Heart right ventricle (tissue), 16 donors: ENCODE data around the gene TTC24. TPM values are rescaled to one million over a fixed set of nuclear protein-coding genes. Genes with fewer than 3 reads are reported as not detected.

ENCODE experiments used
- ATAC-seq, 8 donors: fragments of 200-7000 bp; cut with Tn5 transposase; one replicate each; pipeline ENCODE4 v1.9.1; 2020; ENCODE audit warnings: mild to moderate bottlenecking in 8 of 8, moderate library complexity in 8 of 8, moderate number of reproducible peaks in 1 of 8
- DNase-seq, 2 donors: peaks; one replicate each; pipeline ENCODE4 v3.0.0-alpha.2; 2020
- H3K27ac ChIP-seq, 10 donors: fragments of 200-600 bp; sonication (generic) in 2 of 10; one replicate each; pipeline versions ENCODE4 v1.5.0 to v1.8.0; 2020 to 2022; ENCODE audit warnings: mild to moderate bottlenecking in 3 of 10
- H3K27me3 ChIP-seq, 7 donors: fragments of 200-600 bp; one replicate each; pipeline ENCODE4 v1.8.0; 2021 to 2022; ENCODE audit warnings: mild to moderate bottlenecking in 2 of 7
- H3K36me3 ChIP-seq, 9 donors: fragments of 200-600 bp; sonication (generic) in 1 of 9; one replicate each; pipeline versions ENCODE4 v1.5.0 to v1.8.0; 2020 to 2022; ENCODE audit warnings: mild to moderate bottlenecking in 2 of 9
- H3K4me1 ChIP-seq, 9 donors: fragments of 200-600 bp; sonication (generic) in 1 of 9; one replicate each; pipeline versions ENCODE4 v1.5.0 to v1.8.0; 2020 to 2022; ENCODE audit warnings: mild to moderate bottlenecking in 4 of 9
- H3K4me3 ChIP-seq, 10 donors: fragments of 200-600 bp; sonication (generic) in 2 of 10; one replicate each; pipeline versions ENCODE4 v1.5.0 to v1.8.0; 2020 to 2022; ENCODE audit warnings: mild to moderate bottlenecking in 7 of 10, moderate library complexity in 2 of 10
- H3K9me3 ChIP-seq, 11 donors: fragments of 200-600 bp in 10 of 11; sonication (generic) in 2 of 11; one replicate each; pipeline versions ENCODE4 v1.5.0 to v1.8.0; 2013 to 2022; ENCODE audit warnings: mild to moderate bottlenecking in 2 of 11, control low read depth in 1 of 11, moderate library complexity in 1 of 11
- CTCF ChIP-seq, 9 donors: fragments of 200-600 bp; sonication (generic) in 2 of 9; IDR thresholded peaks; one replicate each; pipeline versions ENCODE4 v1.5.0 to v1.8.0; 2021 to 2022; ENCODE audit warnings: antibody characterized with exemption in 9 of 9, mild to moderate bottlenecking in 5 of 9, moderate library complexity in 1 of 9
- WGBS, 2 donors: extraction: QIAGEN DNeasy Blood & Tissue Kit; methylation state at CpG; one replicate each; pipeline ENCODE4 v1.1.7; 2013; ENCODE audit warnings: inconsistent platforms in 1 of 2; 5-methylcytosine and 5-hydroxymethylcytosine counted together
- intact Hi-C, 10 donors: fragments of 100-400 bp; cut with DNase I; formaldehyde crosslinking; loops; one replicate each; pipeline versions ENCODE4 v1.11.1 to v1.14.2; 2022
- polyA plus RNA-seq, 2 donors: library from polyadenylated mRNA; stranded (reverse); fragments of 200-250 nt; gene quantifications; one replicate each; pipeline ENCODE4 v1.2.3, GENCODE V29; 2013
- total RNA-seq, 10 donors: library from RNA; stranded (reverse); fragmentation: NEBNext Ultra II Directional in 3 of 10; extraction: Animal tissue kit (Norgen Biotek cat#: 25700) in 3 of 10; gene quantifications; one replicate each; pipeline versions ENCODE4 v1.2.1 to v1.2.4, GENCODE V29; 2021 to 2023
- donor health status: Arrhythmogenic right ventricular cardiomyopathy.
- donor health status: ischemic (EF 13 %, LVEDD 7.1; RV severe dilation, severe dysfunction).
- donor health status: healthy with polysubstance abuse.
- donor health status: DM: no; HTN: yes; CAD: no.
- donor health status: DM: no; HTN: no; CAD: no.
- donor health status: ischemic (EF 25% LVEDD 6.9; RV normal size, moderate dysfunction).
- donor health status: ischemic (EF 25% LVEDD 5.7; RV mildly dilated, moderate dysfunction).
- donor health status: healthy.
- donor health status: DM: yes; HTN: yes; CAD: no.
- donor health status: Ischemic cardiomyopathy.
- donor health status: ischemic (EF 35%, LVEDD 5.7; RV mildly dilated, moderate dysfunction).
- donor health status: nonischemic (EF 11% LVEDD 7.7; RV severe dilation, severe dysfunction).
- donor health status: DM: yes; HTN: yes; CAD: no.
- donor health status: PGD.
- donor health status: ischemic (EF 29% LVEDD 5.4; RV normal size, mild dysfunction).
- donor health status: nonischemic (EF 23%, LVEDD 6.1; RV moderate dilation, normal function).

Gene TTC24
- total and polyA plus RNA-seq, 12 donors = 0.03 to 0.21 TPM; not detected in 10

- Histone ChIP-seq H3K4me1 (peaks cover 9 to 23% (median 13%) of the 10 kb centered on the region in 9 donors), H3K36me3 (peaks cover 0 to 69% (median 25%) of the 10 kb centered on the region in 9 donors), H3K27ac (no peak overlapping the region), H3K9me3 (no peaks in the 10 kb centered on the region), H3K4me3 (no peak overlapping the region), H3K27me3 (no peaks in the 10 kb centered on the region)
- 90 to 92% methylated on average over 3 of the region's 3 CpGs for WGBS, 2 donors
- no peak for DNase-seq
- no peak for ATAC-seq
- intact Hi-C loops = loop anchor here in 1 of 10 donors (10.0 kb wide), 1 partner anchor 112 kb away; no protein-coding TSS in a partner anchor
- TF ChIP-seq CTCF (IDR thresholded peaks at IDR 0.05) = no peak
These were observed 16.9 kb downstream of the TTC24 start for GRCh38 chr1:156596426-156596825.

GRCh38 chr1:156598125-156598524, 18.6 kb downstream of the TTC24 start:
- no peak for TF ChIP-seq CTCF (IDR thresholded peaks at IDR 0.05)
- WGBS, 2 donors = 93 to 95% methylated on average over 5 of the region's 5 CpGs
- no peak for ATAC-seq
- DNase-seq = no peak
- Histone ChIP-seq H3K27me3 (no peaks in the 10 kb centered on the region), H3K36me3 (peaks cover 0 to 63% (median 22%) of the 10 kb centered on the region in 9 donors), H3K4me1 (peaks cover 7 to 25% (median 15%) of the 10 kb centered on the region in 9 donors), H3K4me3 (no peak overlapping the region), H3K27ac (no peak overlapping the region), H3K9me3 (no peaks in the 10 kb centered on the region)
- intact Hi-C loops = loop anchor here in 1 of 10 donors (10.0 kb wide), 1 partner anchor 113 kb away; no protein-coding TSS in a partner anchor

GRCh38 chr1:156598731-156599432, 19.4 kb downstream of the TTC24 start:
- Histone ChIP-seq H3K4me1 (peaks cover 7 to 25% (median 15%) of the 10 kb centered on the region in 9 donors), H3K9me3 (no peaks in the 10 kb centered on the region), H3K36me3 (peaks cover 0 to 55% (median 22%) of the 10 kb centered on the region in 9 donors), H3K27me3 (no peaks in the 10 kb centered on the region), H3K4me3 (no peak overlapping the region), H3K27ac (no peak overlapping the region)
- no peak for DNase-seq
- ATAC-seq = no peak
- intact Hi-C loops = loop anchor here in 1 of 10 donors (10.0 kb wide), 1 partner anchor 114 kb away; no protein-coding TSS in a partner anchor
- 86 to 88% methylated on average over 4 of the region's 4 CpGs for WGBS, 2 donors
- no peak for TF ChIP-seq CTCF (IDR thresholded peaks at IDR 0.05)

GRCh38 chr1:156599811-156600210, 20.3 kb downstream of the TTC24 start:
- H3K36me3 ChIP-seq = peaks cover 0 to 46% (median 13%) of the 10 kb centered on the region in 9 donors
- 82 to 84% methylated on average over 3 of the region's 3 CpGs for WGBS, 2 donors
- no peak for ATAC-seq
- no peak overlapping the region for H3K4me3 ChIP-seq
- peaks cover 7 to 25% (median 15%) of the 10 kb centered on the region in 9 donors for H3K4me1 ChIP-seq
- H3K27ac ChIP-seq = no peak overlapping the region
- no peaks in the 10 kb centered on the region for H3K9me3 ChIP-seq
- no peak for DNase-seq
- H3K27me3 ChIP-seq = no peaks in the 10 kb centered on the region
- peak in 1 of 9 donors; percentile 13 for TF ChIP-seq CTCF (IDR thresholded peaks at IDR 0.05)
- intact Hi-C loops = loop anchor here in 6 of 10 donors (5.0 to 10.0 kb wide), 5 partner anchors 98 to 215 kb away; partner anchors contain the start of gene MEF2D (in 1 of the 6)
